Inflammatory macrophage (primary cell): ENCODE measurements around the gene MTUS2.

Experiments used
- DNase-seq, 2 donors: peaks; one replicate each; pipeline ENCODE4 v3.0.0-alpha.2; 2020 to 2022
- total RNA-seq, 18 experiments: gene quantifications; one replicate each; lab custom pipeline; 2026; ENCODE audit warnings: mixed read lengths in 6 of 18, inconsistent platforms in 2 of 18; lab: John Stamatoyannopoulos, UW

Gene MTUS2
- 0 to 0.43 (median 0.06) reads per million in 18 experiments for total RNA-seq

GRCh38 chr13:28820099-28821051 is at the start of gene MTUS2:
Gene MTUS2, plus strand, starts transcription at chr13:28820339.
- DNase-seq = peak in 1 of 2 donors; percentile 4

GRCh38 chr13:28778308-28779215 is 41.6 kb upstream of the MTUS2 start:
- DNase-seq = no peak

- no peak for DNase-seq
Observed at GRCh38 chr13:28792992-28793391, 27.1 kb upstream of the MTUS2 start.

GRCh38 chr13:28794396-28794795 is 25.7 kb upstream of the MTUS2 start:
- DNase-seq = no peak

GRCh38 chr13:28796938-28797257 is 23.2 kb upstream of the MTUS2 start:
- no peak for DNase-seq

- DNase-seq = peak in 1 of 2 donors; percentile 22
Observed at GRCh38 chr13:28805193-28805819, 14.8 kb upstream of the MTUS2 start.

- no peak for DNase-seq
Observed at GRCh38 chr13:28817204-28817603, 2.9 kb upstream of the MTUS2 start.

- peak in 1 of 2 donors; percentile 7 for DNase-seq
Observed at GRCh38 chr13:28819046-28819730, 951 bp upstream of the MTUS2 start.

- DNase-seq = peak; percentile 16 to 60
Observed at GRCh38 chr13:28819735-28820098, 422 bp upstream of the MTUS2 start.

GRCh38 chr13:28822151-28822550 is 2.0 kb downstream of the MTUS2 start:
- DNase-seq = no peak

GRCh38 chr13:28822801-28823200 is 2.7 kb downstream of the MTUS2 start:
- DNase-seq = no peak

GRCh38 chr13:28825379-28825778 is 5.2 kb downstream of the MTUS2 start:
- no peak for DNase-seq

- DNase-seq = no peak
Observed at GRCh38 chr13:28826368-28826767, 6.2 kb downstream of the MTUS2 start.

GRCh38 chr13:28830580-28830979 is 10.4 kb downstream of the MTUS2 start:
- DNase-seq = no peak

GRCh38 chr13:28831117-28831516 is 11.0 kb downstream of the MTUS2 start:
- DNase-seq = no peak

- DNase-seq = no peak
Observed at GRCh38 chr13:28837111-28837510, 17.0 kb downstream of the MTUS2 start.

GRCh38 chr13:28843639-28844038 is 23.5 kb downstream of the MTUS2 start:
- no peak for DNase-seq

- no peak for DNase-seq
Observed at GRCh38 chr13:28849441-28849840, 29.3 kb downstream of the MTUS2 start.

GRCh38 chr13:28850226-28850625 is 30.1 kb downstream of the MTUS2 start:
- no peak for DNase-seq

GRCh38 chr13:28851422-28851821 is 31.3 kb downstream of the MTUS2 start:
- DNase-seq = no peak

- DNase-seq = no peak
Observed at GRCh38 chr13:28854657-28855056, 34.5 kb downstream of the MTUS2 start.

GRCh38 chr13:28856287-28856686 is 36.1 kb downstream of the MTUS2 start:
- no peak for DNase-seq
